Keratinocyte (primary cell): ENCODE results near the gene FANCL. TPM values are rescaled to one million over a fixed set of nuclear protein-coding genes. Genes with fewer than 3 reads are reported as not detected.

ENCODE experiments used
- DNase-seq: peaks from one replicate; pipeline ENCODE4 v3.0.0-alpha.2; 2011; ENCODE audit warnings: low read depth, missing footprints, low spot score
- FAIRE-seq: peaks from 2 replicates; lab custom pipeline; 2011; peaks lifted over from hg19 to GRCh38; lab: Jason Lieb, UNC
- H2AFZ ChIP-seq: 2 replicates; pipeline ENCODE4 v1.6.0; 2012; ENCODE audit warnings: low read length, control low read depth, inconsistent platforms; ENCODE audit not compliant: control insufficient read depth
- H3K27ac ChIP-seq: 2 replicates; pipeline ENCODE4 v1.5.1; 2011; ENCODE audit warnings: low read length; ENCODE audit not compliant: control insufficient read depth, insufficient read depth
- H3K27me3 ChIP-seq: 3 replicates; pipeline ENCODE4 v1.6.0; 2011; ENCODE audit warnings: low read length; ENCODE audit not compliant: control insufficient read depth, insufficient read depth; ENCODE audit errors: extremely low read depth
- H3K36me3 ChIP-seq, 2 experiments: 2 replicates in 1 of 2; 3 replicates in 1 of 2; pipeline ENCODE4 v1.5.1; 2011; ENCODE audit warnings: low read length in 2 of 2, mild to moderate bottlenecking in 1 of 2; ENCODE audit not compliant: control insufficient read depth in 2 of 2, insufficient read depth in 2 of 2; ENCODE audit errors: extremely low read depth in 1 of 2
- H3K4me1 ChIP-seq: 3 replicates; pipeline ENCODE4 v1.5.1; 2011; ENCODE audit warnings: low read length; ENCODE audit not compliant: control insufficient read depth, insufficient read depth; ENCODE audit errors: extremely low read depth
- H3K4me2 ChIP-seq: 3 replicates; pipeline ENCODE4 v1.6.0; 2011; ENCODE audit warnings: low read depth, low read length; ENCODE audit not compliant: control insufficient read depth, insufficient read depth; ENCODE audit errors: extremely low read depth
- H3K4me3 ChIP-seq, 3 experiments: fragments of 200-600 bp in 1 of 3; sonication (generic) in 1 of 3; 2 replicates in 2 of 3; 3 replicates in 1 of 3; pipeline ENCODE4 v1.5.1; 2011 to 2016; ENCODE audit warnings: low read length in 3 of 3, mild to moderate bottlenecking in 3 of 3, control low read depth in 2 of 3, inconsistent platforms in 1 of 3, low read depth in 1 of 3, mixed read lengths in 1 of 3, mixed run types in 1 of 3, moderate library complexity in 1 of 3; ENCODE audit not compliant: control insufficient read depth in 2 of 3, insufficient read depth in 2 of 3; ENCODE audit errors: extremely low read depth in 1 of 3
- H3K79me2 ChIP-seq: 2 replicates; pipeline ENCODE4 v1.6.0; 2012; ENCODE audit warnings: low read length; ENCODE audit not compliant: control insufficient read depth, insufficient read depth
- H3K9ac ChIP-seq: 3 replicates; pipeline ENCODE4 v1.6.0; 2011; ENCODE audit warnings: low read length; ENCODE audit not compliant: control insufficient read depth, insufficient read depth; ENCODE audit errors: extremely low read depth
- H3K9me1 ChIP-seq: 3 replicates; pipeline ENCODE4 v1.6.0; 2011; ENCODE audit warnings: low read length; ENCODE audit not compliant: control insufficient read depth, insufficient read depth; ENCODE audit errors: extremely low read depth
- H3K9me3 ChIP-seq: 2 replicates; pipeline ENCODE4 v1.5.1; 2012; ENCODE audit warnings: low read depth, low read length; ENCODE audit not compliant: control insufficient read depth
- H4K20me1 ChIP-seq: 3 replicates; pipeline ENCODE4 v1.6.0; 2011; ENCODE audit warnings: low read length; ENCODE audit not compliant: control insufficient read depth, insufficient read depth; ENCODE audit errors: extremely low read depth
- EZH2 ChIP-seq: IDR thresholded peaks from one replicate; pipeline ENCODE4 v1.6.1; 2012; ENCODE audit warnings: inconsistent platforms, mild to moderate bottlenecking, low read length, moderate library complexity
- dilution Hi-C: fragments of 300-500 bp; cut with MboI; formaldehyde crosslinking; loops from one replicate; pipeline ENCODE4 v1.7.0; 2020; ENCODE audit warnings: low sequenced_read_pairs; ENCODE audit not compliant: extremely low pct_ligation_motif_present
- polyA plus RNA-seq, 5 experiments: library from polyadenylated mRNA; depleted of rRNA in 3 of 5; stranded (reverse) in 3 of 5; stranded (forward) in 1 of 5; unstranded in 1 of 5; fragments of >200 nt; gene quantifications; 1 replicate in 1 of 5; 2 replicates in 3 of 5; 3 replicates in 1 of 5; pipeline versions ENCODE4 v1.2.1 to v1.2.3, GENCODE V29; 2011 to 2012; ENCODE audit warnings: missing spikeins in 2 of 5, low read depth in 1 of 5, low replicate concordance in 1 of 5
- TF ChIP-seq, protein P1 (sequence below), 3 experiments: IDR thresholded peaks in 1 of 3; conservative IDR thresholded peaks in 1 of 3; optimal IDR thresholded peaks in 1 of 3; 2 replicates in 2 of 3; 3 replicates in 1 of 3; pipeline versions ENCODE3 to v1.5.1; 2011; ENCODE audit warnings: low read length in 3 of 3, mild to moderate bottlenecking in 3 of 3, moderate library complexity in 2 of 3, control low read depth in 1 of 3, inconsistent platforms in 1 of 3; ENCODE audit not compliant: insufficient read depth in 2 of 3; ENCODE audit errors: extremely low read depth in 1 of 3

The FANCL gene
- polyA plus RNA-seq, 1 donor (not counting 4 experiments of a cell fraction or from before 2014, with no cell fraction given): 15.1 TPM

DNA sequence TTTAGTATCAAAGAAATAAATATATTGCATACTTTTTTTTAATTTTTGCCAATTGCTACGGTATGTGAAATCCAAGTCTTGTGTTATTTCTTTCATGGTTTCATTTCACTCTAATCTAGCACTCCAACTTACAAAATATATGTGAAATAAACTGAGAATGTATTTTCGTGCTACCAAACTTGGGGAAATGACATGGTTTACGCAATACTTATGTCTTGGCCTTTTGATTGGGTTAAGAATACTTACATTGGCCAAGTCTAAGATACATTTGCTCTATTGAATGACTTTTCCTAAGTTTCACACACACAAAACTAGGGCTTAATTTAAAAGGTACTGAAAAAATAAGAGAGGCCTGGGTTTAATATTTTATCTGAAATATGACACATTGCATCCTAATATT is 114.0 kb downstream of the FANCL start:
- Histone ChIP-seq H3K4me3 (no peak overlapping the region), H3K79me2 (no peaks in the 10 kb centered on the region), H3K9me1 (no peaks in the 10 kb centered on the region), H2AFZ (no peak overlapping the region), H3K27me3 (no peaks in the 10 kb centered on the region), H3K4me2 (no peak overlapping the region), H3K27ac (no peak overlapping the region), H4K20me1 (no peaks in the 10 kb centered on the region), H3K9ac (no peak overlapping the region), H3K9me3 (no peaks in the 10 kb centered on the region), H3K4me1 (no peaks in the 10 kb centered on the region), H3K36me3 (peaks cover 1 to 3% of the 10 kb centered on the region in 2 experiments)
- TF ChIP-seq EZH2: no peak
- TF ChIP-seq, protein P1, sequence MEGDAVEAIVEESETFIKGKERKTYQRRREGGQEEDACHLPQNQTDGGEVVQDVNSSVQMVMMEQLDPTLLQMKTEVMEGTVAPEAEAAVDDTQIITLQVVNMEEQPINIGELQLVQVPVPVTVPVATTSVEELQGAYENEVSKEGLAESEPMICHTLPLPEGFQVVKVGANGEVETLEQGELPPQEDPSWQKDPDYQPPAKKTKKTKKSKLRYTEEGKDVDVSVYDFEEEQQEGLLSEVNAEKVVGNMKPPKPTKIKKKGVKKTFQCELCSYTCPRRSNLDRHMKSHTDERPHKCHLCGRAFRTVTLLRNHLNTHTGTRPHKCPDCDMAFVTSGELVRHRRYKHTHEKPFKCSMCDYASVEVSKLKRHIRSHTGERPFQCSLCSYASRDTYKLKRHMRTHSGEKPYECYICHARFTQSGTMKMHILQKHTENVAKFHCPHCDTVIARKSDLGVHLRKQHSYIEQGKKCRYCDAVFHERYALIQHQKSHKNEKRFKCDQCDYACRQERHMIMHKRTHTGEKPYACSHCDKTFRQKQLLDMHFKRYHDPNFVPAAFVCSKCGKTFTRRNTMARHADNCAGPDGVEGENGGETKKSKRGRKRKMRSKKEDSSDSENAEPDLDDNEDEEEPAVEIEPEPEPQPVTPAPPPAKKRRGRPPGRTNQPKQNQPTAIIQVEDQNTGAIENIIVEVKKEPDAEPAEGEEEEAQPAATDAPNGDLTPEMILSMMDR (optimal IDR thresholded peaks at IDR 0.05 in 1 of 3, IDR thresholded peaks at IDR 0.05 in 1 of 3, conservative IDR thresholded peaks at IDR 0.05 in 1 of 3; ENCODE audit: extremely low read depth in 1 of 3, insufficient read depth in 2 of 3, low read length in 3 of 3): no peak
- DNase-seq (no peak), FAIRE-seq (no peak)
- dilution Hi-C loops: no loop called here

DNA sequence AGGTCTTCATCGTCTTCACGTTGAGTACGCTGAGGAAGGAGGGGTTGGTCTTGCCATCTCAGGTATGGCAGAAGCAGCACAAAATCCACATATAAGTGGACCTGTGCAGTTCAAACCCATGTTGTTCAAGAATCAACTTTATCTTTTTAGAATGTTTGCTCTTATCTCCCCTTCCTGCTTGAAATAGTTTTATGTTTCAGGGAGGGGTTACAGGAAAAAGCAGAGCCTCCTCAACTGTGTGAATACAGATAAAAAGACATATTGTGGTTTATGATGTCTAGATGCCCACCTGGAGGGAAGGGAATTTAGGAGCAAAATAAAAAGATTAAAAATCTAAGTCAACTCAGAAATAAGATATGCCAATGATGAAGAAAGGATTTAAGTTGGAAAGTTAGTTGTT is 118.6 kb downstream of the FANCL start:
- no peak overlapping the region for H3K4me2 ChIP-seq
- no peak for DNase-seq
- FAIRE-seq: no peak

More for the DNA sequence above, 118.6 kb downstream of the FANCL start:
- no peak overlapping the region for H2AFZ ChIP-seq
- dilution Hi-C loops: no loop called here
- H3K36me3 ChIP-seq: peaks cover 2 to 3% of the 10 kb centered on the region in 2 experiments
- no peaks in the 10 kb centered on the region for H3K79me2 ChIP-seq
- TF ChIP-seq, protein P1 (optimal IDR thresholded peaks at IDR 0.05 in 1 of 3, IDR thresholded peaks at IDR 0.05 in 1 of 3, conservative IDR thresholded peaks at IDR 0.05 in 1 of 3; ENCODE audit: extremely low read depth in 1 of 3, insufficient read depth in 2 of 3, low read length in 3 of 3): no peak
- no peaks in the 10 kb centered on the region for H3K9me3 ChIP-seq
- no peak overlapping the region for H3K9ac ChIP-seq
- H3K4me1 ChIP-seq: no peaks in the 10 kb centered on the region
- H3K27ac ChIP-seq: no peak overlapping the region
- H3K9me1 ChIP-seq: no peaks in the 10 kb centered on the region
- H4K20me1 ChIP-seq: no peaks in the 10 kb centered on the region
- H3K27me3 ChIP-seq: no peaks in the 10 kb centered on the region
- H3K4me3 ChIP-seq: no peak overlapping the region
